GM12874 (cell line): Measurements from ENCODE around the gene STOML2.

Experiments
- TF ChIP-seq, protein P1 (sequence below): IDR thresholded peaks from 2 replicates; pipeline ENCODE4 v1.5.1; 2011; ENCODE audit warnings: low read depth, mild to moderate bottlenecking, control low read depth, low read length, moderate library complexity; ENCODE audit not compliant: insufficient read depth

Gene STOML2

DNA sequence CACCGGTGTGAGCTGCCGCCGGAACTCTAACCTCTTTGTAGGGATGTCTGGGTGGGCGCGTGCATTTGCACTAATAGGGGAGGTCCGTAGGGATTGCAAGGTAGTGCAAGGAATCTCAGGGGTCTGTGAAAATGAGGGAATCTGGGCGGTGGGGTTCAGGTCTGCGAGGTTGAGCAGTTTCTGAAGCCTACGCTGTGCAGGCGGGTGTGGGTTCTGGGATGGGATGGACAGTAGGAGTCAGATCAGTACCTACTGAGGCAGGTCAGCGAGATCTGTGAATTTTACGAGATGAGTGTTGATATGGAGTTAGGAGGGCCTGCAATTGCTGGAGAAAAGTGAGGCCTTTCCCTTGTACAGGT lies 13.6 kb upstream of the STOML2 start:
- TF ChIP-seq, protein P1, sequence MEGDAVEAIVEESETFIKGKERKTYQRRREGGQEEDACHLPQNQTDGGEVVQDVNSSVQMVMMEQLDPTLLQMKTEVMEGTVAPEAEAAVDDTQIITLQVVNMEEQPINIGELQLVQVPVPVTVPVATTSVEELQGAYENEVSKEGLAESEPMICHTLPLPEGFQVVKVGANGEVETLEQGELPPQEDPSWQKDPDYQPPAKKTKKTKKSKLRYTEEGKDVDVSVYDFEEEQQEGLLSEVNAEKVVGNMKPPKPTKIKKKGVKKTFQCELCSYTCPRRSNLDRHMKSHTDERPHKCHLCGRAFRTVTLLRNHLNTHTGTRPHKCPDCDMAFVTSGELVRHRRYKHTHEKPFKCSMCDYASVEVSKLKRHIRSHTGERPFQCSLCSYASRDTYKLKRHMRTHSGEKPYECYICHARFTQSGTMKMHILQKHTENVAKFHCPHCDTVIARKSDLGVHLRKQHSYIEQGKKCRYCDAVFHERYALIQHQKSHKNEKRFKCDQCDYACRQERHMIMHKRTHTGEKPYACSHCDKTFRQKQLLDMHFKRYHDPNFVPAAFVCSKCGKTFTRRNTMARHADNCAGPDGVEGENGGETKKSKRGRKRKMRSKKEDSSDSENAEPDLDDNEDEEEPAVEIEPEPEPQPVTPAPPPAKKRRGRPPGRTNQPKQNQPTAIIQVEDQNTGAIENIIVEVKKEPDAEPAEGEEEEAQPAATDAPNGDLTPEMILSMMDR: no peak

DNA sequence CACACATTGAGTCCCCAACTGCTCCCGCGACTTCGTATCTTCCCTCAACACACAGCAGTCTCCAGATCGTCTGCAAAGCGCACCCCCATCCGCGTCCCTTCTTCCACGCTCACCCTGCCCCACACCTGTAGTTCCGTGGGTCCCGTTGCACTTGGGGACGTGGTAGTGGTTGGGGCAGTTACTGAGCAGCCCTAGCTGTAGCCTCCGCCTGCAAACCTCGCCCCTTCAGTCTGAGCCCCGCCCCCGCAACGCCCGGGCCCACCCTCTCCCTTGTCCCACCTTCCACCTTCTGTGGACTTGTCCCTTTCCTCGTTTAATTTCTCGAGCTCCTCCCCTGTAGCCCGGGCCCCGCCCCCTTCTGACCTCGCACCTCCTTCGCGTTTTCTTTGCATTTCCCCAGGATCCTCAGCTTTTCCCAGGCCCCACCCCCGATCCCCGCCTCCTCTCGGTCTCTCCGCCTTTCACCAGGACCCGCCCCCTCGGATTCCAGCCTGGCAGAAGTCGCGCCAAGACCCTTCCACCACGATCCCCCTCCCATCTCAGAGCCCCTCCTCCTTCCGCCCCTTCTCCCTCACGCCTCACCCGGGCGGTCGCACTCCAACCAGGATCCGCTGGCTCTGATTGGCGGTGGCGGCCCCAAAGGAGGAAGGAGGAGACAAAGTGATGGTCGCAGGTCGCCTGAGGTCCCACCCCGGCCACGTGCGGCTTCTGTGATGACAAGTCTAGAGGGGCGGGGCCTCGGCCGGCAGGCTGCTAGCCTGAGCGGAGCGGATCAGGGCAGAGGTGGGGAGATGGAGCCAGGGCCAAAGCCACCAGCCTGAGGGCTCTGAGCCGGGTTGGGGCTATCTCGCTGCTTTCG lies 13.0 kb upstream of the STOML2 start, which contains the start of gene ATOSB:
ATOSB (minus strand) TSS at position 183 of the 859 bp plus-strand sequence. CDS start 7,588 bp downstream, outside the sequence.
- TF ChIP-seq, protein P1: no peak

DNA sequence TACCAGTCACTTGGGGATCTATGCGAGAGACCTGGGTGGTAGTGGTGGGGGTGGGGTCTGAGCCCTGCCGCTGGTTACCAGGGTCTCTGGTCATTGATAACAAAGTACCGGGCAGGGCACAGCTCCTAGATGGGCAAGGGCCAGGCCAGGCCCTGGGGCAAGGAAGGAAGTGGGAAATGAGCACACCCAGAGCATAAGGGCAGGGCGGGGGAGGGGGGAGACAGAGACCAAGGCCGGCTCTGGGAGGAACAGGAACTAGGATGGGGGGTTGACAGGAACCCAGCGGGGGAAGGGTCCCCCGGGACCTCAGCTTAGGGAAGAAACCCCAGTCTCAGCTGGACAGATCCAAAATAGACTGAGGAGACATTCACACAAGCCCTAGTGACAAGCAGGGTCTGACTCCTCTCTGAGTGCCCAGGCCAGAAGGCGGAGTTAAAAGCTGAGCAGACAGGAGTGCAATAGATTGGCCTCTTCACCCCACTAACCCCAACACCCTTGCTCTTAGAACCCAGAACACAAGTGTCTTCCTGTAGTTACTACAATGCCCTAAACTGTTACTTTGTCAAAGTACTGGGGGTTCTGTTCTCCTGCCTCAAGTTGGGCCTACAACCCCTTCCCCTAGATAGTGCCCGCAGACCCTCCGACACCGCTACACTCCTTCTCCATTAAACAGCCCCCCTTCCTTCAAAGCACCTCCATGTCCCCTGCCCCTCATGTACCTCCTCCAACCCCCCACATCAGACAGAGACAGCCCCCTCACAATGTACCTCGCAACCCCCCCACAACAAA lies 12.1 kb upstream of the STOML2 start:
- TF ChIP-seq, protein P1: no peak

DNA sequence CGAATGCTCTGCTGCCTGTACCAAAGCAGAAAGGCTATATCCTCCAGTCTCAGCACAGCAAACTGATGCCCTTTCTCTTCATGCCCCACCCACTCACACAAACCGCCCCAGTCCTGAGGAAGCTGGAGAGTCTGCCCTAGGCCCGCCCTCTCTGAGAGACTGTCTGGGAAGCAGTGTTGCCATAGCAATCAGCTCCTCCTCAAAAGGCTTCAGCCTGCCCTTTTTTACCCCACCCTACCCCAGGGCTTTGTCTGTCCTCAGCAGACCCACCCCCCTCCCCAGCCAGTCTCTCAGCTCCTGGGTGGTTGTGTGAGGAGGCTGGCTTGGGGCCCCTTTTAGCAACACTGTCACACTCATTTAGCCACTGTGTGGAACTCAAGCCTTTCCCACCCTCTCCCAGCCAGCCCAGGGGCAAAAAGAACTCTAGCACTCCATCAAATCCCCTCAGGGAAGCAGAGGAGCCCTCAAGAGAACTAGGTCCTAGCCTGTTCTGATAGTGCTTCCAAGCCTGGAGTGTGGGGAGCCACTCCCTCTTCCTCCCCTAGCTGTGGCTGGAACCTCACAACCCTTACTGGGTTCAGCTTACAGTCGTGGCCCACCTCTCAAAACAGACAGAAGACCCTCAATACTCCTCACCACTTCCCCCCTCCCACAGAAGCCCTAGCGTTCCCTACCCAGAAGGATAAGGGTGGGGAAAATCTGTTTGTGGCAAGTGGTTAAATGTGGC lies 11.3 kb upstream of the STOML2 start:
- TF ChIP-seq, protein P1: no peak

DNA sequence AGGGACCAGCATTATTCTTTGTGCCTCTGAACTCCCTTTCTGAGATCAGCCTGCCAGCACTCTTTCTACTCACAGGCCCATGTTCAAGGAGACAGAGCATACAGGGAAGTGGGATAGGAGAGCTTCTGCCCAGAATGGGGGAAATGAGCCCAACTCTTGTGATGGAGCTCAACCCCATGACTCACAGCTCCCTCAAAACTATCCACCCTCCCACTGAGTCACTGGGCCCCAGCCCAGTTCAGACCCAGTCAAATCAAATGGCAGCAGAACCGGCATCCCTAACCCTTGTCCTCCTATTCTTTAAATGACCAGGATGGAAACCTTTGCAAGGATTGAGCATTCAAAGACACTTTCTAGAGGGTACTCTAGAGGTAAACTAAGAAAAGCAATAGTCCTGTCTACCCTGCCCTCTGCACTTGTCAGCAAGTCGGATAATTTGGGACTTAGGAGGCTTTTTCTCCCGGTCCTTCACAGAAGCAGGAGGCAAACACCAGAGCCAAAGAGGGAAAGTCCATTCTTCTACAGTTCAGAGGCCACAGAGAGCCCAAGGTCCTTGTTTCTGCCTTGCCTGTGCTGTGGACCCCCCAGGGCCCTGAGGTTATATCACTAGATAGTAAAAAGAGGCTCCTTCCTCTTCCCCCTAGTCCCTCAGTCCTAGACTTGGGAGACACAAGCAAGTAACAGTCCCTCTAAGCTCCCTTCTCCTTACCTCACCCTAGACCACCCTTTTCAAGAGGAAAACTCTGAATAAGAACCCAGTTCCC lies 9.5 kb upstream of the STOML2 start:
- TF ChIP-seq, protein P1: no peak

DNA sequence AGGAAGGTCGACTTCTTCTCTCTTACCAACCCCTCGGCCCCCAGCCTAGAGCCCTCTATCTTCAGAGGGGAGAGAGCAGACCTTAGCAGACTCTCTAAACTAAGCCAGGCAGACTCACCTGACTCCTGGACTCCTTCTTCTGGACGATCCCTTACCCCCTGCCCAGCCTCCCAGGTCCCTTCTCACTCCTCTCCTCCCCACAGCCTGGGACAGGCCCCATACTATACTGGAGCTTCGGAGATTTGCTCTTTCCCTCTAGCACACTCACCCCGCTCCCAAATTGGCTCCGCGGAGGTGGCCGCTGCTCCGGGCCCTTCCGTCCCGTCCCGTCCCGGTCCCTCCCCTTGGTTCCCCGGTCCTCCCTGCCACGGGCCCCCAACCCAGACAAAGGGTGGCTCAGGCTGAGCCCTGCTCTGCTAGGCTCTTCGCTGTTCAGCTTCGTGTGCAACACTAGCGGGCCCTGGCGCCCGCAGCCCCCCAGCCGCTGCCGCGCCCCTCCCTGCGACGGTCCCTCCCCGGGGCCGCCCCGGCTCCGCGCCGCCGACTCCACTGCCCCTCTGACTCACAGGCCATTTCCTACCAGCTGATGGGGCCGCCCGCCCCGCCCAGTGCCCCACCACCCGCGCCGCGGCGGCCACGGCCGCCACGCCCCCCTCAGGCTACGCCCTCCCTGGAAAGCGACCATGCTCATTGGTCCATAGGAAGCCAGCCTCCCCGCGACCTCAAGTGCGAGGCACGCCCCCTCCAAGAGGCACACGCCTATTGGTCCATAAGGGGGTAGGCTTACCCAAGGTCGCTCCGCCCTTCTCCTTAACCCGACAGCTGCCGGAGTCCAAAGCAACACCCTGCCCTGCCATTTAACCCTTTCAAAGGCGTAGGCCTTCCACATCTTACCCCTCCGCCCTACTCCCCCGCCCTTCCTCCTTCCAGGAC lies 8.3 kb upstream of the STOML2 start:
- TF ChIP-seq, protein P1: no peak
